HG03066 (cell line): ENCODE data around the gene HLTF.
"Not testable (repeated sequence)": the region's sequence is repeated elsewhere in the genome, so short reads cannot be mapped to it uniquely, and the experiment has no call there.

ENCODE experiments used
- ATAC-seq: cut with Tn5 transposase; IDR thresholded peaks from one replicate; pipeline ENCODE4 v1.9.1; 2021; ENCODE audit warnings: low read depth; ENCODE audit not compliant: unreplicated experiment

Gene HLTF

GRCh38 chr3:148997623-148998022 lies 88.7 kb downstream of the HLTF start:
- no peak for ATAC-seq

DNA sequence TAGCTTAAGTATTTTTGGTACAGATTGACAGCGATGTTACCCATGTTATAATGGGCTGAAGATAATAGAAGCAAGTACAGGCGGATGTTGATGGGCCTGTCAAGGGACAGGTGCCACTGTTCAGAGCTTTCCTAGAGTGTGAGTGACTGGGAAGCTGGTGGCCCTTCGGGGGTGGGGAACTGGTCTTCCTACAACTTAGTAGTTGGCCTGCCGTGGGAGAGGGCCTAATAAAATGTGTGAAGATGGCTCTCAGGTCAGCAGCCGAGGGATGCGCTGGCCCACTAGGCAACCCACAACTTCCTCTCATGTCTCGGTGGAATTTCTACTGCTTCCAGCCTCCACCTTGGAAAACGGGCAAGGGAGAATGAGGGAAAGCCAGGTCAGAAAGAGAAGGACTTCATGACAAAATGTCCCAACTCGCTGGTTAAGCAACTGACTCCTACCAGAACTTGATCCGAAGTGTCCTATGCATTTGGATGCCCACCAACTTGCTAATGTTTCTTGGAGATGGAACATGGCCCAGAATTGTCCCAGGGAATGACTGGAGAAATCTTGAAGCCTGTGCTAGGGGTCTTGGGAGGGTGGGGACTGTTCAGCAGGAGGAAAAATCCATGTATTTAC lies 93.6 kb downstream of the HLTF start:
- ATAC-seq, result no peak

- peak; percentile 32 for ATAC-seq
Observed at GRCh38 chr3:148992027-148992634, 94.2 kb downstream of the HLTF start.

DNA sequence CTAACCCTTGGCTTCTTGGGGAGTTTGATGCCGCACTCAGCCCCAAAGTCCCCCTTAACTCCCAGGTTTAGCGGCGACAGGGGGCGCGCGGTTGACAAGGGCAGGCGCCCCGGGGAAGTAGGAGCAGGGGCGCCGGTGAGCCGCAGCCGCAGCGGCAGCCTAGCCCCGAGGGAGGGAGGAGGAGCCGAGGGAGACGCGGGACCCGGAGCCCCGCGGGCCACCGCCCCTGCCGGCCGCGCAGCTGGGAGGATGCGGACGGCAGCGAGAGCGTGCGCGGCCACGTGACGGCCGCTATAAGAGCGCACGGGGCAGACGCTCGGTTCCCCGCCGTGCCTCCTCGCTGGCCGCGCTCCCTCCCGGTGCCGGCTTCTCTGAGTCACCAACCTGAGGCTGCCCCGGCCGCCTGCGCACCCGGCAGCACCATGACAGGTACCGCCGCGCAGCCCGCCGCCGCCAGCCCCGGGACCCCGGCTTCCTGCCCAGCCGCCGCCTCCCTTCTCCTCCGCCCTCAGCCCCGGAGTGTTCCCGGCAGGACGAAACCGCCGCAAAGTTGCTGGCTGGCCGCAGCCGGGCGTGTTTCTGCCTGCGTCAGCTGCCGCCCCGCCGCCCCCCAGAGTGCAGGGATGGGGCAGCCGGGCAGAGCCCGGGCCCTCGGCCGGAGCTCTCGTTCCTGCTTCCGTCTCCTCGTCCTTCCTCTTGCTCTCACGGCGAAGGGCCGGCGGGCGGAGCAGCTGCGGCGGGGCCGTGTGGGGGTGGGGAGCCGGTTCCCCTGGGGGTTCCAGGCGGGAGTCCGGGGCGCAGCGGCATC lies 94.9 kb downstream of the HLTF start, which contains the start of gene GYG1:
Gene GYG1, plus strand, starts transcription at position 322 of the 808 bp plus-strand sequence. Its CDS starts 101 bp downstream, at position 423.
- ATAC-seq, result peak; percentile 80

- ATAC-seq, result peak; percentile 22
Observed at GRCh38 chr3:148990236-148990635, 96.1 kb downstream of the HLTF start.

- ATAC-seq, result not testable (repeated sequence)
Observed at GRCh38 chr3:148987551-148987950, 98.8 kb downstream of the HLTF start.

- ATAC-seq, result no peak
Observed at GRCh38 chr3:148981273-148981672, 105.1 kb downstream of the HLTF start.
